COLO829 (cell line): ENCODE measurements around the gene SLC25A29.

ENCODE experiments used
- DNase-seq: peaks from one replicate; pipeline ENCODE4 v3.0.0; 2012; ENCODE audit warnings: low spot score

Gene SLC25A29

GRCh38 chr14:100332071-100332639, 25.9 kb upstream of the SLC25A29 start:
- no peak for DNase-seq

- DNase-seq: no peak
Observed at GRCh38 chr14:100330388-100330931, 24.2 kb upstream of the SLC25A29 start.

- DNase-seq: no peak
Observed at GRCh38 chr14:100330007-100330344, 23.7 kb upstream of the SLC25A29 start.

DNA sequence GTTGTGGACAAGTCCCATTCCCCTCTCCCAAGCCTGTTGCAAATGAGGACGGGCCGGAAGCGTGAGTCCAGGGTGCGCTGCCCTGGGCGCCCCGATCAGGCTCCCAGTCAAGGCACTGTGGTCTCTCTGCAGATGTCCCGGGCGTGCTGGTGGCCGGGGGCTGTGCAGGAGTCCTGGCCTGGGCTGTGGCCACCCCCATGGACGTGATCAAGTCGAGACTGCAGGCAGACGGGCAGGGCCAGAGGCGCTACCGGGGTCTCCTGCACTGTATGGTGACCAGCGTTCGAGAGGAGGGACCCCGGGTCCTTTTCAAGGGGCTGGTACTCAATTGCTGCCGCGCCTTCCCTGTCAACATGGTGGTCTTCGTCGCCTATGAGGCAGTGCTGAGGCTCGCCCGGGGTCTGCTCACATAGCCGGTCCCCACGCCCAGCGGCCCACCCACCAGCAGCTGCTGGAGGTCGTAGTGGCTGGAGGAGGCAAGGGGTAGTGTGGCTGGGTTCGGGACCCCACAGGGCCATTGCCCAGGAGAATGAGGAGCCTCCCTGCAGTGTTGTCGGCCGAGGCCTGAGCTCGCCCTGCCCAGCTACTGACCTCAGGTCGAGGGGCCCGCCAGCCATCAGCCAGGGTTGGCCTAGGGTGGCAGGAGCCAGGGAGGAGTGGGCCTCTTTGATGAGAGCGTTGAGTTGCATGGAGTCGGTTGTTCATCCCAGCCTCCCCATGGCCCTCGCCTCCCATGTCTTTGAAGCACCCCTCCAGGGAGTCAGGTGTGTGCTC, 23.2 kb upstream of the SLC25A29 start:
- DNase-seq: no peak

GRCh38 chr14:100328495-100329163, 22.4 kb upstream of the SLC25A29 start:
- no peak for DNase-seq

- no peak for DNase-seq
Observed at GRCh38 chr14:100327128-100327527, 20.9 kb upstream of the SLC25A29 start.

DNA sequence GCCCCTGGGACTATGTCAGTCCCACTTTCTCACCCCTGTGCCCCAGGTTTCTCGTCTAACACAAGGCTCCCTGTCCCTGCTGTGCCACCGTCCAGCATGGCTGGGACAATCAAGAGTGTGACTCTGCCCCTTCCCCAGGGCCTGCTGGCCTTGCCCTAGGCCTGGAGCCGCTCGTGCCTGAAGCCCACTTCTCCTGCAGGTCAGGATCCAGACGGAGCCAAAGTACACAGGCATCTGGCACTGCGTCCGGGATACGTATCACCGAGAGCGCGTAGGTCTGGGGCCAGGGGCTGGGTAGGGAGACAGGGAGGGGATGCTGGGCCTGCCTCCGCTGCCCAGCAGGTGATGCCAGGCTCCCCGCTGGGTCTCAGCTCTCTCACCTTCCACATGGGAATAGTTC, 19.7 kb upstream of the SLC25A29 start:
- no peak for DNase-seq

GRCh38 chr14:100325231-100325632, 19.0 kb upstream of the SLC25A29 start:
- no peak for DNase-seq

DNA sequence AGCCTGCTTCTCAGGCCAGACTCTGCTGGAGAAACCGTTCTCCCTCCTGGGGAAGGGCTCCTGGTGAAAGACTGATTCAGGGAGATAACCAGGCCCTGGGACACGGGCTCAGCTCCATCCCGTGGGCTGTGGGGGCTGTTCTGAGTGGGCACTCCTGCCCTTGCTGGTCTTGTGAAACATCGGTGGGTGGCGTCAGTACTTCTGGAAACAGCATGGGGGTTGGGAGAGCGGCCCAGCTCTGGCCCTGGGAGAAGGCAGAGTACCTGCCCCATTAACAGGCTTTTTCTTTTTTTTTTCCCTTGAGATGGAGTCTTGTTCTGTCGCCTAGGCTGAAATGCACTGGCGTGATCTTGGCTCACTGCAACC, 17.7 kb upstream of the SLC25A29 start:
- no peak for DNase-seq

GRCh38 chr14:100323121-100323941, 17.1 kb upstream of the SLC25A29 start, which contains the start of gene SLC25A47:
Gene SLC25A47 (plus strand): TSS chr14:100323339. CDS start chr14:100323415, 76 bp downstream.
- DNase-seq: no peak

- DNase-seq: no peak
Observed at GRCh38 chr14:100322138-100322957, 16.1 kb upstream of the SLC25A29 start.

- DNase-seq: no peak
Observed at GRCh38 chr14:100321473-100322137, 15.4 kb upstream of the SLC25A29 start.

- DNase-seq: no peak
Observed at GRCh38 chr14:100320157-100320856, 14.1 kb upstream of the SLC25A29 start.

DNA sequence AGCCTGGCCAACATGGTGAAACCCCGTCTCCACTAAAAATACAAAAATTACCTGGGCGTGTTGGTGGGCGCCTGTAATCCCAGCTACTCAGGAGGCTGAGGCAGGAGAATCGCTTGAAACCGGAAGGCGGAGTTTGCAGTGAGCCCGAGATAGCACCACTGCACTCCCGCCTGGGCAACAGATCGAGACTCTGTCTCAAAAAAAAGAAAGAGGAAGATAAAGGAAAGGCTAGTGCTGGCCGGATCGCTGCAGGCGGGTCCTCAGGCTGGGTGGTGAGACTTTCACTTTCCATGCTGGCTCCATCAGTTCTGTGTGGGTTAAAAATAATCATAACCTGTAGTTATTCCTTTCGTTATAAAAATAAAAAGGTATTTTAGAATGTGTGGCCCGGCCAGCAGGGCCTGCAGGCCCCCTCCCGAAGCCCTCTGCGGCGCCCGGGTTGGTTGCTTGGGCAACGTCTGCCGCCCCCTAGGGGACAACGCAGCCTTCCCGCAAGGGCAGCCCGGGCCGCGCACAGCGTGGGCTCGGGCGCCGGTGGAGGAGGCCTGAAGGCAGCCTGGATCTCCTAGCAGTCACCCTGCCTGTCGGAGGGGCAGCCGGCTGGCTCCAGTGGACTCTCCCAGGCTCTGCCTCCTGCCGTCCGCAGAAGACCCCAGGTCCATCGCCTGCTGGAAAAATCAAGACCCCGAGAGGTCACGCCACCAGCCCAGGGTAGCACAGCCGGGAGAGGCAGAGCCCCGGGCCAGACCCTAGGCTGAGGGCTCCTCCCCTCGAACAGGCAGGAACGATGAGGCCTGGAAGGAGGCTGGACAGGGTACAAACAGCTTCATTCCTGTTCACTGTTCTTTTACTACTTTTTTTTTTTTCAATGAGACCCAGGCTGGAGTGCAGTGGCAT, 11.9 kb upstream of the SLC25A29 start:
- DNase-seq: no peak

GRCh38 chr14:100317389-100317788, 11.1 kb upstream of the SLC25A29 start:
- DNase-seq: no peak

DNA sequence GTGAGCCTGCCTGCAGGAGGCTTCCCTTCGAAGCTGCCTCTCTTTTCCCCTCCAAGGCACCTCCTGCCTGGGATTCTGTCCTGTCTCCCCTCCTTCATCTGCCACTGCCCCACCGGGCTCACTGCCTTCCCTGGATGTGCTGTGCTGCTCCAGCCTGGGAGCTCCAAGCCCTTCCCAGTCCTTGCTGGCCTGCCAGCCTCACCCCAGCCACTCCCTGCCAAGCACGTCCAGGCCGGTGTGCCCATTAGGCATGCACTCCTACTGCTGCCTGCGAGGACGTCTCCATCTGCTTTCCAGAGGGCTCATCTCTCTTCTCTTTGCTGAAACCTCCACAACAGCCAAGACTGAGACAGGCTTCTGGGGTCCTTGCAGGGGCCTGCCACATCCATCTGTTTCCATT, 8.5 kb upstream of the SLC25A29 start:
- DNase-seq: no peak

DNA sequence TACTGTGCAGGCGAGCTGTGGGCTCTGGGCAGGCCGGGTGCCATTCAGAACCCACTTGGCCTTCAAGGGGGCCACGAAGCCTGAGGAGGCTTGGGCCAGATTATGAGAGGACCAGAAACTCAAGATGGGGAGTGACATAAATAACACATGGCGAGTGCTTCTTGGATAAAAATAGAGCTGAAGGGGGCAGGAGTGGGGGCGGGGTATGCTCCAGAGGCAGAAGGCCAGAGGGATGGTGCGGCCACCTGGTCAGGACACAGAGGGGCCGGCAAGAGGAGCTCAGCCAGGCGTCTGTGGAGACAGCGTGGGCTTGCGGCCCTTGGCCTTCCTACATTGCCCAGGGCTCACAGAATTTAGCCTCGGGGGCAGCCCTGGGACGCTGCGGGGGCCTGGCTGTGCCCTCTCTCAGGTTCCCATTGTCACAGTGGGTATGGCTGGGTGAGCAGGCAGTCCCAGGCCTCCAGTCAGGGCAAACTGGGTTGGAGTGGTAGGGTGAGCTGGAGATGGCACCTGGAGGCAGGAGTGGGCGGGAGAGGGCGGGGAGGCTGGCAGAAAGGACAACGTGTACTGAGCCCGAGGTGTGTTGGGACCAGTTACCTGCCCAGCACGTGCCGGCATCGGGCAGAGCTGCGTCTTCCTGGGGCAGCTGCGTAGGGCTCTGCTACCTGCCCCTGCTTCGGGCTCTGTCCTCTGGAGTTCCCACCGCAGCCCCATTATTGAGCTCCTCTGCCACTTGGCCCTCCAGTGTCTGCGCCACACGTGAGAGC, 7.4 kb upstream of the SLC25A29 start:
- no peak for DNase-seq

GRCh38 chr14:100312877-100313400, 6.7 kb upstream of the SLC25A29 start:
- DNase-seq: no peak
